GM18870 (cell line): ENCODE results near the gene NECAP2.
"Not testable (repeated sequence)": the region's sequence is repeated elsewhere in the genome, so short reads cannot be mapped to it uniquely, and the experiment has no call there.

Source experiments
- ATAC-seq: cut with Tn5 transposase; IDR thresholded peaks from one replicate; pipeline ENCODE4 v1.9.1; 2021; ENCODE audit warnings: moderate library complexity; ENCODE audit not compliant: unreplicated experiment

NECAP2 gene

DNA sequence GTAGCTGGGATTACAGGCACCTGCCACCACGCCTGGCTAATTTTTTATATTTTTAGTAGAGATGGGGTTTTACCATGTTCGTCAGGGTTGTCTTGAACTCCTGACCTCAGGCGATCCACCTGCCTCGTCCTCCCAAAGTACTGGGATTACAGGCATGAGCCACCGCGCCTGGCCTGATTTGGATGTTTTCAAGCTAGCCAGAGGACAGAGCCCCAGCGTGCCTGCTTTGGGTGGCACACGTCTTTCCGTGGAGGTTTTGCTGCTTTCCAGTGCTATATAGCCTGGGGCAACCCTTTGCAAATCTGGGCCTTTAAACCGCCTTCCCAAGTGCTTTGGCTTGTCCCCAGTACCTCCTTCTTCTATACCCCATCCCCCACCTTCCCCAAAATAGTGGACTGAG is 15.6 kb downstream of the NECAP2 start:
- ATAC-seq = not testable (repeated sequence)

DNA sequence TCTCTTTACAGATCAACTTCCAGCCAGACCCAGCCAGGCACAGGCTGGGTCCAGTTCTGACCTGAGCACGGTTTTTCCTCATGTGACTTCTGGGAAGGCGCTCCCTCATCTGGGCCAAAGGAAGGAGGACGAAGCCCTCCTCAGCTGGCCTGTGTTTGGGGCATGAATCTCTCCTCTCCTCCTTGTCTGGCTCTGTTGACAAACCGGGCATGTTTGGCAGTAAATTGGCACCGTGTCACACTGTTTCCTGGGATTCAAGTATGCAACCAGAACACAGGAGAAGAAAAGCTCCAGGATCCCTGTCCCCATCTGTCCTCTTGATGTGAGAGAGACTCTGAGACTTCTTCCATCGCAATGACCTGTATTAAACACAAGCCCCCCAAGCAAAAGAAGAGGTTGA is 18.3 kb downstream of the NECAP2 start:
- ATAC-seq = no peak

DNA sequence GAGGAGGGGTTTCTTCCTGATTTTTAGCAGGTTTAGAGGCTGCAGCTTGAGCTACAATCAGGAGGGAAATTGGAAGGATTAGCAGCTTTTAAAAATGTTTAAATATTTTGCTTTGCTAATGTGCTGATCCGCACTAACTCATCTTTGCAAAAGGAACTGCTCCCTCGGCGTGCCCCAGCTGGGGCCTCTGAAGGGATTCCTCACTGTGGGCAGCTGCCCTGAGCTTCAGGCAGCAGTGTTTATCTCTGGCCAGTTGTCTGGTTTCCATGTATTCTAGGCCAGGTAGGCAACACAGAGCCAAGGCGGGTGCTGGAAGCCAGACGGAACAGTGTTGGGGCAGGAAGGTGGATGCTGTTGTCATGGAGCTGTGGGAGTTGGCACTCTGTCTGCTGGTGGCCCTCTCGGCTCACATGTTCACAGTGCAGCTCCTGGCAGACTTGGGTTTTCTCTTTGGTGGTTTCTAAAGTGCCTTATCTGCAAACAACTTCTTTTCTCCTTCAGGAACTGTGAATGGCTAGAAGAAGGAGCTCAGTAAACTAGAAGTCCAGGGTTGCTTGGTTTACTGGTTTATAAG is 18.9 kb downstream of the NECAP2 start:
- ATAC-seq = no peak

DNA sequence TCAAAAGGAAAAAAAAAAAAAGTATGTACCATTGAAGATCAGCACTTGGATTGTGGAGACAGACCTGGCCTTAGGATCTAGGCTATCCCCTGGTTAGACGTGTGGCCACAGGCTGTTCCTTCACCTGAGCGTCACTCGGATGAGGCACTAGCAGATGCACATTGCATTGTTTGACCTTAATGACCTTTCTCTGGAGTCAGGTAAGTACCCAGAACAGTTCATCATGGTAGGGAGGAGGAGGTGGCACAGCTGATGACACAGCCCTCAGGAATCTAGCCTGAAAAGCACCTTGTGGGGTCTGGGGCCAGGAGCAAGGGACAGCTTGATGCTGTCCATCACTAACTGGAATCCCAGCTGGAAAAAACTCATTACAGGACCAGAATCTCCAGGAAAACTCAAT is 21.2 kb downstream of the NECAP2 start:
- no peak for ATAC-seq

DNA sequence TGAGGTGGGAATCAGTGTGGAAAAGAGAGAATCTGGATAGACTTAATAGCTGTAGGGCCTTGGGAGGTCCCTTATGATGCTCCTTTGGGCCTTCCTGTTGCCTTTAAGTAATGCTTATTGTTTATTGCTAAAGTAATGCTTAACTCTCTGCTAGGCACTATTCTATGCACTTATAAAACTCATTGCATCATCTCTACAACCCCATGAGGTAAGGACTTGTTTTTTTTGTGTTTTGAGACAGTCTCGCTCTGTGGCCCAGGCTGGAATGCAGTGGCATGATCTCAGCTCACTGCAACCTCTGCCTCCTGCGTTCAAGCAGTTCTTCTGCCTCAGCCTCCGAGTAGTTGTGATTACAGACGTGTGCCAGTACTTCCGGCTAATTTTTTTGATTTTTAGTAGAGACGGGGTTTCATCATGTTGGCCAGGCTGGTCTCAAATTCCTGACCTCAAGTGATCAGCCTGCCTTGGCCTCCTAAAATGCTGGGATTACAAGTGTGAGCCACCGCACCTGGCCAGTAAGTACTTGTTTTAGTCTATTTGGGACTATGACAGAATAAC is 22.3 kb downstream of the NECAP2 start:
- no peak for ATAC-seq

DNA sequence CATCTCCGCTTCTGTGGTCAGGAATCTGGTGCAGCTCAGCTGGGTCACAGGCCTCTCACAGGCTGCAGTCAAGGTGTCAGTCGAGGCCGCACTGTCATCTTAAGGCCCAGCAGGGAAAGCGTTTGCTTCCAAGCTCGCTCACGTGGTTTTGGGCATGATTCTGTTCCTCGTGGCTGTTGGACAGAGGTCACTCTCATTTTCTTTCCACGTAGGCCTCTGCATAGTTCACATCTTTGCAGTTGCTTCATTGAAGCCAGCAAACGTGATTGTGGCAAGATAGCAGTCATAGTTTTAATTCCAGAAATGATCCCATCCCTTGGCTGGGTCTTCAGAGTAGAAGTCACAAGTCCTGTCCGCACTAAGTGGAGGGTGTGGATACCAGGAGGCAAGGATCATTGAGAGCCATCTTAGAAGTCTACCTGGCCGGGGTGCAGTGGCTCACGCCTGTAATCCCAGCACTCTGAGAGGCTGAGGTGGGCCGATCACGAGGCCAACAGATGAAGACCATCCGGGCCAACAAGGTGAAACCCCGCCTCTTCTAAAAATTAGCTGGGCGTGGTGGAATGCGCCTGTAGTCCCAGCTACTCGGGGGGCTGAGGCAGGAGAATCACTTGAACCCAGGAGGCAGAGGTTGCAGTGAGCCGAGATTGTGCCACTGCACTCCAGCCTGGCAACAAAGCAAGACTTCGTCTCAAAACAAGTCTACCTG is 24.5 kb downstream of the NECAP2 start:
- no peak for ATAC-seq

DNA sequence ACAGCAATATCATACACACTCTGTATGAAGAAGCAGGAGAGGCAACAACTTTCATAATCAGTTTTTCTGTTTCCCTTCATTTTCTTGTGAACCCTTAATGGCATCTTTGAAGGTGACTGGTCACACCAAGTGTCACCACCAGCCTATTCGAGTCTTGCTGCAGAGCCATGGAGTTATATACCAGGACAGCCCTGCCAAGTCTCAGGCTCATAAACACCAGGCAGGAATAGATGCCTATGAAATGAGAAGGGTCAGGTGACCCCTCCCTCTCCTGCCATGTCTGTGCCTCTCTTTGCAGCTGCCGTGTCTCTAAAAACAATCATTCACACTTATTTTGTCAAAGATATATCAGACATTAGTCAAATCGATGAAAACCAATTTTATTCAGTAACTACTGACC is 28.0 kb downstream of the NECAP2 start:
- no peak for ATAC-seq

DNA sequence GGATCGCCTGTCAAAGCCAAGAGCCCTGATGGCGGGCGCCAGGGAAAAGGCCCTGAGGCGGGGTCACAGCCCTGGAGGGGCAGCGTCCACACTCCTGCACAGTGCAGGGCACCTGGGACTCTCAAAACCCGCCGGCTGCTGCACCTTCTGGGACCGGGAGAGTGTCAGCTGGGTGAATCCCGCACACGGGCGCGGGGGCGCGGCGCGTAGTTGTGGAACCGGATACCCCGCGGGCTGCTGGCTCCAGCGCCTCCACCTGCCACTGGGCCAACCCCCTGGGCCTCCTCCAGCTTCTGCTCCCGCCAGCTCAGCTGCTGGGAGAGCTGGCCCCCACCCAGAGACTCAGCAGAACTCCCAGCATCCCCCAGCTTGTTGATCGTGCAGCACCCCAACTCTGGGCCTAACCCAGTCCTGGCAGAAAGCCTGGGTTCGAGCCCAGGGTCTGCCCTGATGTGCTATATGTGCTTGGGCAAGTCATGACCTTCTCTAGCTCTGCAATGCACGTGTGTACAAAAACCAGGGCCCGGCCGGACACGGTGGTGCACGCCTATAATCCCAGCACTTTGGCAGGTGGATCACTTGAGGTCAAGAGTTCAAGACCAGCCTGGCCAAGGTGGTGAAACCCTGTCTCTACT is 33.8 kb downstream of the NECAP2 start:
- no peak for ATAC-seq

DNA sequence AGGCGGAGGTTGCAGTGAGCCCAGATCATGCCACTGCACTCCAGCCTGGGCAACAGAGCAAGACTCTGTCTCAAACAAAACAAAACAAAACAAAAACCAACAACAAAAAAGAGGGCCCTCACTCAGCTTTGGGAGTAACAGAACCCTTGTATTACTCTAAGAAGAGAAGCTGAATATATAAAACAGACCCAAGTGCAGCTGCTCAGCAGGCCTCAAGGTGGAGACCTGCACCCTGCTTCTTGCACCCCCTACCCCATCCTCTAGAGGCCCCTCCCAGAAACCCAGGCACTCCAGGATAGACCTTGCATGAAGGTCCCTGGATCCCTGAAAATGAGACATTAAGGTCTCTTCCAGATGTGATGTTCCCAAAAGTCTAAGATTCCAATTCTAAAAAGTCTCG is 34.4 kb downstream of the NECAP2 start:
- ATAC-seq = not testable (repeated sequence)

DNA sequence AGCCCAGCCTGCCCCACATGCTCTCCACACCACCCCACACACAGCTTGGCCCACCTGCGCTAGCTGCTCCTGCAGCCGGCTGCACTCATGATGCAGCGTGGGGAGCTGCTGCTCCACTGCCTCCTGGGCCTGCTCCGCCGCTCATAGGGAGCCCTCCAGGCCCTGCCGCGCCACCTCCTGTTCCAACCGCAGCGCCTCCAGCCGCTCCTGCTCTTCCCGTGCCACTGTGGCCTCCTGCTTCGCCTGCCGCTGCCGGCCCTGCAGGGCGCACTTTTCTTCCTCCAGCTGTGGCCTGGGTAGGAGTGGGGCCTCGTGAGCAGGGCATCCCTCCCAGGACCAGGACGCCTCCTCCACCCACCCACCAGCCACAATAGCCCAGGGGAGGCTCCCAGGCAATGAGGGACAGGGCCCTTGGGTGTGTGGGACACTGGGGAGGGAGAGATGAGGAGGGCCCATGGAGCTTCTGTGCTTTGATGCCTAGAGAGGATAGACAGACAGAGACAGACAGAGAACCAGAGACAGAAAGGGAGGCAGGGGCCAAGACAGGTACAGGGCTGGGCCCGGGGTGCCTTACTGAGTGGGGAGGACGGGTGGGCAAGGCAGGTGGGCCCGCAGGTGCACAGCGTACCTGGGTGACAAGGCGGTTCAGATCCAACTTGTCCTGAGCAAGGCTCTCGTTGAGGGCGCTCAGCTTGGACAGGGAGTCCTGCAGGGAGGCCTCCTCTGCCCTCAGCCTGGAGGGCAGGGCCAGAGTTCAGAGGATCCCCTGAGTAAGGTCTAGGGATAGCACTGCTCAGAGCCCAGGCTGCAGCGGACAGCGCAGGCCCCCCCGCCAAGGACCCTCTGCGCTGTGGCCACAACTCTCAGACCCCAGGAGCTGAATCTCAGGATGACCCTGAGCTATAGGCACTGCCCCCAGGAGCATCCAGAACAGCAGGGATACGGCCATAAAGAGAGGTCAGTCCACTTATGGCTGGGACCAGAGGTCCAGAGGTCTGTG is 35.5 kb downstream of the NECAP2 start:
- not testable (repeated sequence) for ATAC-seq

DNA sequence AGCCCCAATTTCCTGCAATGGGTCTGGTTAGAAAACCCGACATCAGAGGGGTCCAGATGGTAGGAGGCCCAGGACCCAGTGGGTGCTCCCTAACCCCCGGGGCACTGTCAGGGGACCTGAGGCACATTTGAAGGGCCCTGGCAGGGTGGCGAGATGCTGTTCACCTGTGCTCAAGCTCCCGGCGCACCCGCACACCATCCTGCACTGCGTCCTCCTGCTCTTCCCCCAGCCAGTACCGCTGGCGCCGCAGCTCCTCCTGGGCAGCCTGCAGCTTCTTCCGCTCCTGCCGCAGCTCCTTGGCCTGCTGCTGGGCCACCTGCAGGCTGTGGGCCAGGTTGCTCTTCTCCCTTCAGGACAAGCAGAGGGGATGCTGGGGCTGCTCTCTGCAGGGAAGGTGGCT is 37.6 kb downstream of the NECAP2 start:
- no peak for ATAC-seq

DNA sequence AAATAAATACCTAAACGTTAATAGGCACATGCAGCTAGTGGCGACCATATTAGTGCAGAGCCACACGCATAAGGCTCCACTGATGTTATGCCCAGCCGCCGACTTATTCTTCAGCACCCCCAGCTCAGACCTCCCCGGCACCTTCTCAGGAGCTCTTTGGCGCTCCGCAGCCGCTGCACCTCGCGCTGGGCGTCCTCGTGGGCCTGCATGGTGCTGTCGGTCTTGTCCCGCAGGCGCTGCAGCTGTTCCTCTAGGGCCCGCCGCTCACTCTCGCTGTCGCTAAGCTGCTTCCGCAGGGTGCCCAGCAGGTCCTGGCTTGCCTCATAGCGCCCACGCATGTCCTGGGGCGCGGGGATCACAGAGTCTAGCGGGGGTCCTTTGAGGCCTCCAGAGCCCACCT is 42.6 kb downstream of the NECAP2 start:
- ATAC-seq = not testable (repeated sequence)

DNA sequence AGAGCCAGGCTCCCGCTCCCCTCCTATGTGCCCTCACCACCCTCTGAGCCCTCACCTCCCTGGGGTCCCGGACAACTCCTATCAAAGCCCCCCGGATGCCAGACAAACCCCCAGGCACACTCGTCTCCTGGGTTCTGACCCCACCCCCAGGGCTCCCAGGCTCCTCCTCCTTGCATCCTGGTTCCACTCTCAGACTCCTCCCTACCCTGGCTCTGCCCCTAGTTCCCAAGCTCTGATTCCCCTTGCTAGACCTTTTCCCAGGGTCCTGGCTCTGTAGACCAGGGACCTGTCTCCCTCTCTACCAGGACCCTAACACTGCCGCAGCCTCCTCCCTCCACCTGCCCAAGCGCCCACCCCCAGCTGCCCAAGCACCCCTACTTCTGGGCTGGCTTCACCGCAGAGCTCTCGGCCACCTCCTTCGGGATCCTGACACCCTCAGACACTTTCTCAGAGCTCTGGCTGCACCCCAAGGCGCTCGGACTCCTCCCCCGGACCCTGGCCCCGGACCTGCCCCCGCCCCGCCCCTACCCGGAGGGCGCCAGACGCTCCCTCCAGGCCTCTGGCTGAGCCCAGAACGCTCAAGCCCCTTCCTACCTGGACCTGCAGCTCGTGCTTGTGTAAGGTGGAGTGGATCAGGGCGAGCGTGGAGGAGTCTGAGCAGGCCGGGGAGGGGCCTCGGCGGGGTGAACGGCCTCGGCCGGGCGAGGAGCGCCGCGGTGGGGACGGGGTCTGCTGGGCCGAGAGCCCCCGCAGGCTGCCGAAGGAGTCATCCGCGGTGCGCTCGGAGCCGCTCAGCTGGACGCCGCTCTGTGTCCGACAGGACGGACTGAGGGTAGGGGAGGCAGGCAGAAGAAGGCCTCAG is 43.3 kb downstream of the NECAP2 start:
- ATAC-seq = not testable (repeated sequence)

DNA sequence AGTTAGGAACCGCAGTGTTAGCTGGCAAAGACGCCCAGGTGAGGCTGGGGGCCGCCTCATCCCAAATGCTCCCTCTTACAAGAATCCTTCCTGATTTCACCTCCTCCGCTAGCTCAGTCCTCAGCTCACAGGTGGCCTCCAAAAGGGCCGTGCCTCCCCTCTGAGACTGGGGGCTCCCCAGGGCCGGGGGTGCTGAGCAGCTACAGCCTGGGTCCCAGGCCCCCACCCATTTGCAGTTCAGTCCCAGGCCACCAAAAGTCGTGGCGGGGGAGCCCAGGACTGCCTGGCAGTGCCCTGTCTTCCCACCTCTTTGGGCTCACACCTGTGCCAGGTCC is 43.9 kb downstream of the NECAP2 start:
- ATAC-seq = no peak

DNA sequence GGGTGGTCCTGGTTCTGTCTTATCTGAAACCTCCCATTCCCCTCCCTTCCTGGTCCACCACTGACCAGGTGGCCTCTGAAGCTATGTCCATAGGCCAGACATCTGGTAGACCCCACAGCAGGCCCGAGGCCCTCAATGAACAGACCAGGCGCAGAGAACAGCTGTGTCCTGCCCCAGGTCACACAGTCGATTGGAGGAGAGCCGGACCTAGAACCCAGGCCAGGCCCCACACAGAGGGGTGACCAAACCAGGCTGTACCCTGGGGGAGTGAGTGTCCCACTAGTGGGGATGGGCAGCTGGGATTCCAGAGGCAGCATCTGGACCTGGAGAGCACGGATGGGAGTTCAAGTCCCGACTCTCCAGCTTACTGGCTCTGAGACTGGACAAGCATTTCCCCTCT is 44.4 kb downstream of the NECAP2 start:
- no peak for ATAC-seq

DNA sequence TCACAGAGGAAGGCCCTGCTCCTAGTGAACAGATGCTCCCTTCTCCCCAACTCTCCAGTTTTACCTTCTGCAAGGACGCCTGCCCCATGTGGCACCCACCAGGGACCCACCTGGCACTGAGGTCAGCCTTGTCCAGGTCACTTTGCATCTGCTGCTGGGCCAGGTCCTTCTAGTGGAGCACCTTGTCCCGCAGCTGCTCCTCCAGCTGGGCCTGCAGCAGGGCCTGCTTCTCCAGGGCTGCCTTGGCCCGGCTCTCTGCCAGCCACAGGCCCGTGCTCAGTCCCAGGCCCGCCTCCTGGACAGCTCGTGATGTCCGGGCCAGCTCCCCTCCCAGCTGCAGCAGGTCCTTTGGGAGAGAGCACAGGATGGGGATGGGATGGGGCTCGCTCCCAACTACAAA is 45.8 kb downstream of the NECAP2 start:
- not testable (repeated sequence) for ATAC-seq

DNA sequence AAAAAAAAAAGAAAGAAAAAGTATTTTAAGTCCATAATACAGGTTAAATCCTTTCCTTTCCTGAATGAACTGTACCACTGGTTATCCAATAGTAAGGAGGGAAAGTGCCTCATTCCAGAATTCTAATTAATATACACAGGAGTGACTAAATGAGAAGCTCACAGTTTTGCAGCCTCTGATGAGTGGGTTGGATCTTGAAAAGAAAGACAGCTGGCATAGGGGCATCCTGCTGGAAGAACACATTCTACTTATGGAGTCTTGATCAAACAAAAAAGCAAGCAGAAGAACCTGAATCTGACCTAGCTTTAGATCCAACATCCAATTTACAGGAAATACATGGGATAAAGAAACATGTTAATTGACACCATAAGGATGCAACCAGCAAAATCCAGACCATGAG is 46.5 kb downstream of the NECAP2 start:
- ATAC-seq = not testable (repeated sequence)

DNA sequence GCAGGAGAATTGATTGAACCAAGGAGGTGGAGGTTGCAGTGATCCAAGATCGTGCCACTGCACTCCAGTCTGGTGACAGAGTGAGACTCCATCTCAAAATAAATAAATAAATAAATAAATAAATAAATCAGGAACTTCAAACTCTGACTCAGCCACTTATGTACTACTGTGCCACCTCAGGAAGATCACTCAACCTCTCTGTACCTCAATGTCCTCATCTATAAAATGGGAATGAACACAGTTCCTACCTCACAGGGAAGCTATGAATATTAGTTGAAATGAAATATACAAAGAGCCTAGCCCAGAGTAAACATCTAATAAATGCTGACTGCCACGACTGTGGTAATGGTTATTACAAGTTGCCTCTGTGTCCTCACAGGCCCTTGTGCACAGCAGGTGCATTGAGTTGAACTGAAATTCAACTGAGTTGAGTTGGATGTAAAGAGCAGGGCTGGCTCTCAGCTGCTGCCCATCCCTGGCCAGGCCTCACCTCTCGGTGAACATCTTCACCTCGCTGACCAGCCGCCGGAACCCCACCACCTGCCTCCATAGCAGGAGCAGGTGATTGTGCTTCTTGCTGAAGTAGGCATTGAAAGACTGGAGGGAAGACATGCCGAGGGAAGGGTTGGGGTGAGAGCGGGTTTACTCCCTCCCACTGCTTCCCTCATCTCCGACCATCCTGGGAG is 48.8 kb downstream of the NECAP2 start:
- not testable (repeated sequence) for ATAC-seq

DNA sequence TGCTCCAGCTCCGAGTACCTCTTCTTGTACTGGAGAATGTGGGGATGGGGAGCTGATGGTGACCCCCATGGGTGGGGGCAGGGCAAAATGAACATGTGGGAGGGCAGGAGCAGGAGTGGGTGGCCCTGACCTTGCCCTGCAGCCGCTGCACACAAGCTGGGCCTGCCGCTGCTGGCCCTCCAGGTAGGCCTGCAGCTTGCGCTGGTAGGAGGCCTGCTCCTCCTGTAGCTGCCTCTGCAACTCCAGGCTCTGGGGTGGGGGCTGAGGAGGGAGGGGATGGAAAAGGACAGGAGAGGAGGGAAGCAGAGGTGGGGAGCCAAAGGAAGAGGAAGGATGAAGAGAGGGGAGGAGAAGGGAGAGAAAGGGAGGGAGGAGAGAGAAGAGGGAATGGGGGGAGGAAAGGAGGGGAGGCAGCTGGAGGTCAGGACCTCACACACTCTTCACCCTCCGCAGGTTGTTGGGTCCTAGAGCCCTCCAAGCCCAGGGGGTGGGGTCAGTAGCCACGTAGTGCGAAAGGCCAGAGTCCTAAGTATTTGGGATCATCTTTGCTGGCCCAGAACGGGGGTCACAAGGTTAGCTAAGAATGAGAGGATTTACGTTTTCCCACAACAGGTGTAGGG is 50.6 kb downstream of the NECAP2 start:
- ATAC-seq = no peak
